ENCODE measurements around the gene NCAPD3. TPM values are rescaled to one million over a fixed set of nuclear protein-coding genes. Genes with fewer than 3 reads are reported as not detected.
"Not testable (repeated sequence)": the region's sequence is repeated elsewhere in the genome, so short reads cannot be mapped to it uniquely, and the experiment has no call there.

NCAPD3 gene
- total RNA-seq, 1 experiment from 2014 or later: 85.0 TPM

DNA sequence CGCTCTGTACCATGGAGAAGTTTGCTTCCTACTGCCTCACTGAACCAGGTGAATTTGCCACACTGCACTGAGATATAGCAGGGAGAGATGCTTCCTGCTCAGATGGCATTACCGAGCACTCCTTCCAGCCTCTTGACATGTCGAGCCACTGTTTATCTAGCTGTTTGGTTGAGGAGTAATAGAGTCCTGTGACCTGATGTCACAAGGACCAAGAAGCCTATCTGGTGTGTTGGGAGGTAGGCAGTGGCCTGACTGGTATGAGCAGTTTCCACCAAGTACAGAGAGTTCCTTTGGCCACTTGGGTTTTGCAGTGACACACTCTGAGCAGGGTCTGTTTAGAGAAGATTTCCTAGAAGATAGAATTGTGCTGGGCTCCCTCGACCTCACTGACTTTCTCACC, 34.8 kb upstream of the NCAPD3 start:
- Histone ChIP-seq H3K4me3 (ENCODE audit: low read length) (no peak overlapping the region), H4K20me1 (ENCODE audit: low read length) (no peaks in the 10 kb centered on the region), H3K79me2 (ENCODE audit: low read length) (peaks cover 19% of the 10 kb centered on the region), H3K4me1 (ENCODE audit: insufficient read depth, low read length) (peaks cover 8% of the 10 kb centered on the region; the same call in 1 of the 2 replicates), H3F3A (ENCODE audit: low read length, unreplicated experiment) (no peaks in the 10 kb centered on the region), H3K27ac (ENCODE audit: low read length) (no peak overlapping the region), H3K9me2 (replicated peaks; ENCODE audit: low read length) (no peaks in the 10 kb centered on the region), H2AFZ (ENCODE audit: low read length) (no peak overlapping the region), H3K27me3 (ENCODE audit: low read length) (no peaks in the 10 kb centered on the region), H3K36me3 (ENCODE audit: low read depth, low read length) (peaks cover 8% of the 10 kb centered on the region; the same call in 1 of the 2 replicates), H3K9me3 (ENCODE audit: low read length) (no peaks in the 10 kb centered on the region), H3K4me2 (ENCODE audit: low read length) (no peak overlapping the region), H3K9ac (ENCODE audit: low read length) (no peak overlapping the region)
- ChIA-PET CTCF (no interaction called here), POLR2A (ENCODE audit: unreplicated experiment) (no interaction called here)
- DNase-seq (no peak), ATAC-seq (no peak)
- TF ChIP-seq EZH2 (IDR thresholded peaks at IDR 0.05; ENCODE audit: low read length, unreplicated experiment) (no peak), EZH2phosphoT487 (IDR thresholded peaks at IDR 0.05; ENCODE audit: borderline replicate concordance, low read length) (no peak)
- TF ChIP-seq, protein P1, sequence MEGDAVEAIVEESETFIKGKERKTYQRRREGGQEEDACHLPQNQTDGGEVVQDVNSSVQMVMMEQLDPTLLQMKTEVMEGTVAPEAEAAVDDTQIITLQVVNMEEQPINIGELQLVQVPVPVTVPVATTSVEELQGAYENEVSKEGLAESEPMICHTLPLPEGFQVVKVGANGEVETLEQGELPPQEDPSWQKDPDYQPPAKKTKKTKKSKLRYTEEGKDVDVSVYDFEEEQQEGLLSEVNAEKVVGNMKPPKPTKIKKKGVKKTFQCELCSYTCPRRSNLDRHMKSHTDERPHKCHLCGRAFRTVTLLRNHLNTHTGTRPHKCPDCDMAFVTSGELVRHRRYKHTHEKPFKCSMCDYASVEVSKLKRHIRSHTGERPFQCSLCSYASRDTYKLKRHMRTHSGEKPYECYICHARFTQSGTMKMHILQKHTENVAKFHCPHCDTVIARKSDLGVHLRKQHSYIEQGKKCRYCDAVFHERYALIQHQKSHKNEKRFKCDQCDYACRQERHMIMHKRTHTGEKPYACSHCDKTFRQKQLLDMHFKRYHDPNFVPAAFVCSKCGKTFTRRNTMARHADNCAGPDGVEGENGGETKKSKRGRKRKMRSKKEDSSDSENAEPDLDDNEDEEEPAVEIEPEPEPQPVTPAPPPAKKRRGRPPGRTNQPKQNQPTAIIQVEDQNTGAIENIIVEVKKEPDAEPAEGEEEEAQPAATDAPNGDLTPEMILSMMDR (conservative IDR thresholded peaks at IDR 0.05; ENCODE audit: low read depth, low read length): no peak
- intact Hi-C loops (cut with micrococcal nuclease): no loop called here
- BruUV-seq (replicated peaks): no TSS peak

DNA sequence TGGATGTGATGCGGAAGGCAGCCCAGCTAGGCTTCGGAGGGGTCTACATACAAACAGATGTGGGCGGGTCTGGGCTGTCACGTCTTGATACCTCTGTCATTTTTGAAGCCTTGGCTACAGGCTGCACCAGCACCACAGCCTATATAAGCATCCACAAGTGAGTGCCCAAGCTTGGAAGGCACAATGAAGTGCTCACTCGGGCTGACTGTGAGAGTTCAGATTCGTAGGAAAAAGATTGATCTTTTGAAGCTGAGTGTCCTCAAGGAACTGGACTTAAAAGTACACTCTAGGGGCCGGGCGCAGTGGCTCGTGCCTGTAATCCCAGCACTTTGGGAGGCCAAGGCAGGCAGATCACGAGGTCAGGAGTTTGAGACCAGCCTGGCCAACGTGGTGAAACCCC, 33.3 kb upstream of the NCAPD3 start:
- Histone ChIP-seq H3K27me3 (ENCODE audit: low read length) (no peaks in the 10 kb centered on the region), H3K79me2 (ENCODE audit: low read length) (peaks cover 20% of the 10 kb centered on the region), H3K9ac (ENCODE audit: low read length) (no peak overlapping the region), H4K20me1 (ENCODE audit: low read length) (no peaks in the 10 kb centered on the region), H3K4me3 (ENCODE audit: low read length) (no peak overlapping the region), H3K27ac (ENCODE audit: low read length) (no peak overlapping the region), H3K4me1 (ENCODE audit: insufficient read depth, low read length) (peaks cover 11% of the 10 kb centered on the region; the same call in 1 of the 2 replicates), H3K36me3 (ENCODE audit: low read depth, low read length) (peaks cover 8% of the 10 kb centered on the region; the same call in 1 of the 2 replicates), H2AFZ (ENCODE audit: low read length) (no peak overlapping the region), H3F3A (ENCODE audit: low read length, unreplicated experiment) (no peaks in the 10 kb centered on the region), H3K4me2 (ENCODE audit: low read length) (no peak overlapping the region), H3K9me2 (replicated peaks; ENCODE audit: low read length) (no peaks in the 10 kb centered on the region), H3K9me3 (ENCODE audit: low read length) (no peaks in the 10 kb centered on the region)
- intact Hi-C loops (cut with micrococcal nuclease): no loop called here
- ATAC-seq (no peak), DNase-seq (no peak)
- CTCF ChIA-PET: no interaction called here
- no TSS peak for BruUV-seq (replicated peaks)
- TF ChIP-seq EZH2 (IDR thresholded peaks at IDR 0.05; ENCODE audit: low read length, unreplicated experiment): no peak
- no peak for TF ChIP-seq EZH2phosphoT487 (IDR thresholded peaks at IDR 0.05; ENCODE audit: borderline replicate concordance, low read length)
- TF ChIP-seq, protein P1 (conservative IDR thresholded peaks at IDR 0.05; ENCODE audit: low read depth, low read length): no peak
- POLR2A ChIA-PET (ENCODE audit: unreplicated experiment): no interaction called here

DNA sequence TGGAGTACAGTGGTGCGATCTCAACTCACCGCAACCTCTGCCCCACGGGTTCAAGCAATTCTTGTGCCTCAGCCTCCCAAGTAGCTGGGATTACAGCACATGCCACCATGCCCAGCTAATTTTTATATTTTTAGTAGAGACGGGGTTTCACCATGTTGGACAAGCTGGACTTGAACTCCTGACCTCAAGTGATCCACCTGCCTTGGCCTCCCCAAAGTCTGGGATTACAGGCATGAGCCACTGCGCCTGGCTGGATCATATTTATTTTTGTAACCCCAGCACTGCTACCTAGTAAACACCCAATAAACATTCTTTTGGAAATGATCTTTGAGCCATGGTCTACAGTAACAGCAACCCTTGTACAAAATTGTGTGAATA, 31.4 kb upstream of the NCAPD3 start:
- BruUV-seq (replicated peaks); H3K9me2 ChIP-seq (replicated peaks; ENCODE audit: low read length); intact Hi-C loops (cut with micrococcal nuclease); H3K4me3 ChIP-seq (ENCODE audit: low read length); POLR2A ChIA-PET (ENCODE audit: unreplicated experiment); H2AFZ ChIP-seq (ENCODE audit: low read length); H3K27me3 ChIP-seq (ENCODE audit: low read length); ATAC-seq; H3K27ac ChIP-seq (ENCODE audit: low read length); H4K20me1 ChIP-seq (ENCODE audit: low read length); H3K36me3 ChIP-seq (ENCODE audit: low read depth, low read length); H3K4me2 ChIP-seq (ENCODE audit: low read length); DNase-seq; H3K9ac ChIP-seq (ENCODE audit: low read length); H3K9me3 ChIP-seq (ENCODE audit: low read length); H3F3A ChIP-seq (ENCODE audit: low read length, unreplicated experiment); CTCF ChIA-PET: not testable (repeated sequence)
- Histone ChIP-seq H3K4me1 (ENCODE audit: insufficient read depth, low read length) (peaks cover 17% of the 10 kb centered on the region; the same call in 1 of the 2 replicates), H3K79me2 (ENCODE audit: low read length) (peaks cover 24% of the 10 kb centered on the region)

Measured in PC-3 (cell line).